Activated naive CD4-positive, alpha-beta T cell treated with anti-CD3 and anti-CD28 coated beads, Interleukin-2, amount 50 U/mL, for 16 hours (primary cell): Measurements from ENCODE around the gene NR2F2.
"Not testable (repeated sequence)": the region's sequence is repeated elsewhere in the genome, so short reads cannot be mapped to it uniquely, and the experiment has no call there.

Source experiments
- DNase-seq: peaks from one replicate; pipeline ENCODE4 v3.0.0-alpha.2; 2020

NR2F2 gene

GRCh38 chr15:96374499-96374898 lies 44.0 kb downstream of the NR2F2 start:
- no peak for DNase-seq

GRCh38 chr15:96379592-96379991 lies 49.1 kb downstream of the NR2F2 start:
- not testable (repeated sequence) for DNase-seq

- no peak for DNase-seq
Measured at GRCh38 chr15:96381463-96381862, 51.0 kb downstream of the NR2F2 start.

- no peak for DNase-seq
Measured at GRCh38 chr15:96385195-96385594, 54.7 kb downstream of the NR2F2 start.

GRCh38 chr15:96388673-96389072 lies 58.2 kb downstream of the NR2F2 start:
- DNase-seq = no peak
